Upper lobe of left lung (tissue), 6 donors: ENCODE results near the gene MIAT. TPM values are rescaled to one million over a fixed set of nuclear protein-coding genes. Genes with fewer than 3 reads are reported as not detected.

ENCODE experiments used
- ATAC-seq, 2 donors: fragments of 200-7000 bp; cut with Tn5 transposase; one replicate each; pipeline ENCODE4 v1.9.1; 2022; ENCODE audit warnings: mild to moderate bottlenecking in 2 of 2, moderate library complexity in 2 of 2; ENCODE audit not compliant: low FRiP score in 2 of 2
- DNase-seq, 2 donors: peaks; one replicate each; pipeline ENCODE4 v3.0.0-alpha.2; 2019 to 2020
- H3K27ac ChIP-seq, 4 donors: fragments of 200-600 bp; sonication (generic); one replicate each; pipeline ENCODE4 v1.5.1; 2016 to 2019
- H3K27me3 ChIP-seq, 4 donors: fragments of 200-600 bp; sonication (generic); one replicate each; pipeline ENCODE4 v1.5.1; 2017 to 2019
- H3K36me3 ChIP-seq, 4 donors: fragments of 200-600 bp; sonication (generic); one replicate each; pipeline ENCODE4 v1.5.1; 2016 to 2019
- H3K4me1 ChIP-seq, 4 donors: fragments of 200-600 bp; sonication (generic); one replicate each; pipeline ENCODE4 v1.5.1; 2018 to 2019
- H3K4me3 ChIP-seq, 4 donors: fragments of 200-600 bp; sonication (generic); one replicate each; pipeline ENCODE4 v1.5.1; 2017 to 2019; ENCODE audit warnings: mild to moderate bottlenecking in 2 of 4, moderate library complexity in 1 of 4
- H3K9me3 ChIP-seq, 4 donors: fragments of 200-600 bp; sonication (generic); one replicate each; pipeline ENCODE4 v1.5.1; 2018 to 2019
- EP300 ChIP-seq, 4 donors: sonication (generic); formaldehyde crosslinking; IDR thresholded peaks; one replicate each; pipeline ENCODE4 v1.5.1; 2017; ENCODE audit warnings: antibody characterized with exemption in 4 of 4, control low read depth in 2 of 4
- POLR2A ChIP-seq, 4 donors: fragments of 450-650 bp; IDR thresholded peaks; one replicate each; pipeline ENCODE4 v1.5.1; 2016 to 2017; ENCODE audit warnings: antibody characterized with exemption in 4 of 4, mild to moderate bottlenecking in 2 of 4
- POLR2AphosphoS5 ChIP-seq, 2 donors: sonication (generic); formaldehyde crosslinking; IDR thresholded peaks; one replicate each; pipeline ENCODE4 v1.5.1; 2017; ENCODE audit warnings: antibody characterized with exemption in 2 of 2
- WGBS, 2 donors: methylation state at CpG; one replicate each; pipeline ENCODE4 v1.1.5; 2017 to 2018; 5-methylcytosine and 5-hydroxymethylcytosine counted together
- total RNA-seq, 6 donors: library from RNA; depleted of rRNA in 4 of 6; stranded (reverse); fragments of >200 nt in 4 of 6; gene quantifications; one replicate each; pipeline versions ENCODE4 v1.1.0 to v1.2.1, GENCODE V29; 2016 to 2021
- TF ChIP-seq, protein P1 (sequence below), 6 experiments: fragments of 450-650 bp in 4 of 6; fragments of 200-600 bp in 2 of 6; sonication (generic) in 2 of 6; IDR thresholded peaks; one replicate each; pipeline ENCODE4 v1.5.1; 2016 to 2019; ENCODE audit warnings: antibody characterized with exemption in 6 of 6
- donor health status: DM: no; HTN: no; CAD: no; lungs with moderate emphysema.
- donor health status: DM: no; HTN: yes; CAD: no; lungs with severe emphysema.

MIAT gene
- total RNA-seq, 6 donors from 2014 or later, result 3.0 to 24.1 (median 6.1) TPM

DNA sequence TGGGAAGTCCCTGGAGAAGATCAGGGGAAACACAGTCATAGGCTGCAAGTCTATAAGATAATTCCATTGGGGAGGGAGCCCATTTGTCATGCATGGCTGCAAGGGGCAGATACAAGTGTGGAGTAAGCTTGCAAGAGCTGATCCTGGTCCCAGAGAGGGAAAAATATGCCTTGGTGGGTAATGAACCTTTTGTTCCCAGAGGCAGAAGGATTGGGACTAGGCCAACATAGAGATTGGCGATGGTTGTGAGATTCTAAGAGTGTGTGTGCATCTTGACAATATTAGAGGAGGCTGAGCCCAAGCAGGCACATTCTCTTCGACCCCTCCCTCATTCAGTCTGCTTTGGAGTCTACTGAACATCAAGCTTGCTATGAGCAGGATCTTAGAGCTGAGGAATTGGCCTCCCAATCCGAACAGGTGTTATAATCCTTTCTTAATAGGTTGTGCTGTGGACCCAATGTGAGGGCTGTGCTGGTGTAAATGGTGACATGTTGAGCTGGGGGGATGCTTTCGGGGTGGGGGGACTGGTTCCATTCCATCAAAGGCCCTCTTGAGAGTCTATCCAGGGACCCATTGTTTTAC, 18.4 kb downstream of the MIAT start:
- H3K36me3 ChIP-seq, result peaks cover 0 to 5% (median 0%) of the 10 kb centered on the region in 4 donors
- H3K4me1 ChIP-seq, result peaks cover 34 to 50% (median 40%) of the 10 kb centered on the region in 4 donors
- no peak for TF ChIP-seq POLR2AphosphoS5 (IDR thresholded peaks at IDR 0.05)
- TF ChIP-seq EP300 (IDR thresholded peaks at IDR 0.05), result no peak
- TF ChIP-seq, protein P1, sequence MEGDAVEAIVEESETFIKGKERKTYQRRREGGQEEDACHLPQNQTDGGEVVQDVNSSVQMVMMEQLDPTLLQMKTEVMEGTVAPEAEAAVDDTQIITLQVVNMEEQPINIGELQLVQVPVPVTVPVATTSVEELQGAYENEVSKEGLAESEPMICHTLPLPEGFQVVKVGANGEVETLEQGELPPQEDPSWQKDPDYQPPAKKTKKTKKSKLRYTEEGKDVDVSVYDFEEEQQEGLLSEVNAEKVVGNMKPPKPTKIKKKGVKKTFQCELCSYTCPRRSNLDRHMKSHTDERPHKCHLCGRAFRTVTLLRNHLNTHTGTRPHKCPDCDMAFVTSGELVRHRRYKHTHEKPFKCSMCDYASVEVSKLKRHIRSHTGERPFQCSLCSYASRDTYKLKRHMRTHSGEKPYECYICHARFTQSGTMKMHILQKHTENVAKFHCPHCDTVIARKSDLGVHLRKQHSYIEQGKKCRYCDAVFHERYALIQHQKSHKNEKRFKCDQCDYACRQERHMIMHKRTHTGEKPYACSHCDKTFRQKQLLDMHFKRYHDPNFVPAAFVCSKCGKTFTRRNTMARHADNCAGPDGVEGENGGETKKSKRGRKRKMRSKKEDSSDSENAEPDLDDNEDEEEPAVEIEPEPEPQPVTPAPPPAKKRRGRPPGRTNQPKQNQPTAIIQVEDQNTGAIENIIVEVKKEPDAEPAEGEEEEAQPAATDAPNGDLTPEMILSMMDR (IDR thresholded peaks at IDR 0.05), result no peak
- DNase-seq, result no peak
- no peaks in the 10 kb centered on the region for H3K27me3 ChIP-seq
- H3K4me3 ChIP-seq, result no peak overlapping the region
- no peaks in the 10 kb centered on the region for H3K9me3 ChIP-seq
- peak overlapping the region in 1 of 4 donors; percentile 100 for H3K27ac ChIP-seq
- ATAC-seq, result no peak
- WGBS, 2 donors, result 92 to 97% methylated on average over 4 of the region's 4 CpGs

- TF ChIP-seq EP300 (IDR thresholded peaks at IDR 0.05) (no peak), POLR2A (IDR thresholded peaks at IDR 0.05) (no peak), POLR2AphosphoS5 (IDR thresholded peaks at IDR 0.05) (no peak)
- TF ChIP-seq, protein P1 (IDR thresholded peaks at IDR 0.05), result no peak
- no peak overlapping the region for H3K27ac ChIP-seq
- H3K9me3 ChIP-seq, result peaks cover 0 to under 1% (median 0%) of the 10 kb centered on the region in 4 donors
- DNase-seq (no peak), ATAC-seq (no peak)
- no peak overlapping the region for H3K4me3 ChIP-seq
- H3K4me1 ChIP-seq, result peaks cover 31 to 38% (median 35%) of the 10 kb centered on the region in 4 donors
- 86 to 89% methylated on average over 5 of the region's 5 CpGs for WGBS, 2 donors
- no peaks in the 10 kb centered on the region for H3K27me3 ChIP-seq
- peaks cover 0 to 15% (median 1%) of the 10 kb centered on the region in 4 donors for H3K36me3 ChIP-seq
Observed at GRCh38 chr22:26677217-26677616, 19.8 kb downstream of the MIAT start.

- Histone ChIP-seq H3K9me3 (peaks cover 0 to 4% (median 0%) of the 10 kb centered on the region in 4 donors), H3K27ac (no peak overlapping the region), H3K27me3 (no peaks in the 10 kb centered on the region), H3K36me3 (peaks cover 0 to 19% (median 2%) of the 10 kb centered on the region in 4 donors), H3K4me1 (peaks cover 20 to 27% (median 23%) of the 10 kb centered on the region in 4 donors), H3K4me3 (no peak overlapping the region)
- DNase-seq (peak in 1 of 2 donors; percentile 80), ATAC-seq (peak; percentile 82 to 91)
- 41 to 52% methylated on average over 9 of the region's 9 CpGs for WGBS, 2 donors
- TF ChIP-seq, protein P1 (IDR thresholded peaks at IDR 0.05), result peak; percentile 78 to 96 (median 86)
- no peak for TF ChIP-seq EP300 (IDR thresholded peaks at IDR 0.05)
Observed at GRCh38 chr22:26679003-26679629, 21.7 kb downstream of the MIAT start.

DNA sequence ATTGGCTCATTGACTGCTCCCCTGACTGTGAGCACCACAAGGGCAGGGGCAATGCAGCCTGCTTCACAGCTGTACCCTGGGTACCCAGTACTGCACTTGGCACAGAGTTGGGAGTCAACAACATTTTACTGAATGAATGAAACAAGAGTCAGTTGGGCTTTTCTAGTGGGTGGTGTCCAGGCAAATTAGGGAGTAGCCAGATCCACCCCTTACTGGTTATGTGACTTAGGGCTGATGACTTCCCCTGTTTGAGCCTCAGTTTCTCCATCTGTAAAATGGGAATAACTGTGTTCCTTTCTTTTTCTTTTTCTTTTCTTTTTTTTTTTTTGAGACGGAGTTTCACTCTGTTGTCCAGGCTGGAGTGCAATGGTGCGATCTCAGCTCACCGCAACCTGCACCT, 23.1 kb downstream of the MIAT start:
- ATAC-seq (no peak), DNase-seq (no peak)
- no peak overlapping the region for H3K27ac ChIP-seq
- H3K9me3 ChIP-seq, result peaks cover 0 to 4% (median 0%) of the 10 kb centered on the region in 4 donors
- TF ChIP-seq POLR2AphosphoS5 (IDR thresholded peaks at IDR 0.05) (no peak), POLR2A (IDR thresholded peaks at IDR 0.05) (no peak), EP300 (IDR thresholded peaks at IDR 0.05) (no peak)
- TF ChIP-seq, protein P1 (IDR thresholded peaks at IDR 0.05), result no peak
- H3K27me3 ChIP-seq, result no peaks in the 10 kb centered on the region
- WGBS, 2 donors, result 98% methylated on average over 3 of the region's 3 CpGs
- no peak overlapping the region for H3K4me3 ChIP-seq
- peaks cover 0 to 19% (median 2%) of the 10 kb centered on the region in 4 donors for H3K36me3 ChIP-seq
- H3K4me1 ChIP-seq, result peaks cover 9 to 13% (median 11%) of the 10 kb centered on the region in 4 donors
